Mucosa of rectum (tissue), 2 donors: Measurements from ENCODE around the gene IL6R.

Experiments
- H3K27ac ChIP-seq, 2 donors: one replicate each; pipeline ENCODE4 v1.7.0; 2013; ENCODE audit warnings: inconsistent platforms in 2 of 2, low read depth in 2 of 2, low read length in 2 of 2
- H3K27me3 ChIP-seq, 2 donors: one replicate each; pipeline ENCODE4 v1.7.0; 2013; ENCODE audit warnings: low read length in 2 of 2; ENCODE audit not compliant: control insufficient read depth in 2 of 2, insufficient read depth in 2 of 2
- H3K36me3 ChIP-seq, 2 donors: one replicate each; pipeline ENCODE4 v1.7.0; 2013; ENCODE audit warnings: low read length in 2 of 2; ENCODE audit not compliant: control insufficient read depth in 2 of 2, insufficient read depth in 2 of 2
- H3K4me1 ChIP-seq, 2 donors: one replicate each; pipeline ENCODE4 v1.7.0; 2013; ENCODE audit warnings: low read length in 2 of 2, mild to moderate bottlenecking in 1 of 2; ENCODE audit not compliant: control insufficient read depth in 2 of 2, insufficient read depth in 2 of 2
- H3K4me3 ChIP-seq, 2 donors: one replicate each; pipeline ENCODE4 v1.7.0; 2013; ENCODE audit warnings: low read length in 2 of 2
- H3K9ac ChIP-seq, 2 donors: one replicate each; pipeline ENCODE4 v1.7.0; 2013; ENCODE audit warnings: low read length in 2 of 2, low read depth in 1 of 2, mild to moderate bottlenecking in 1 of 2
- H3K9me3 ChIP-seq, 2 donors: one replicate each; pipeline ENCODE4 v1.7.0; 2013; ENCODE audit warnings: low read length in 2 of 2; ENCODE audit not compliant: control insufficient read depth in 2 of 2
- donor health status: healthy.
- donor health status: Normal muscosa, but diverticular disease.

IL6R gene

GRCh38 chr1:154423304-154423987 is 18.3 kb downstream of the IL6R start:
- no peaks in the 10 kb centered on the region for H3K9me3 ChIP-seq
- peak overlapping the region in 1 of 2 donors; percentile 4 for H3K27ac ChIP-seq
- no peaks in the 10 kb centered on the region for H3K27me3 ChIP-seq
- H3K36me3 ChIP-seq, result peaks cover 0 to 3% of the 10 kb centered on the region in 2 donors
- no peak overlapping the region for H3K9ac ChIP-seq
- no peak overlapping the region for H3K4me3 ChIP-seq
- H3K4me1 ChIP-seq, result peaks cover 51 to 61% of the 10 kb centered on the region in 2 donors

- H3K27me3 ChIP-seq, result no peaks in the 10 kb centered on the region
- H3K9ac ChIP-seq, result no peak overlapping the region
- H3K36me3 ChIP-seq, result peaks cover 0 to 3% of the 10 kb centered on the region in 2 donors
- no peak overlapping the region for H3K4me3 ChIP-seq
- H3K4me1 ChIP-seq, result peaks cover 51 to 58% of the 10 kb centered on the region in 2 donors
- H3K9me3 ChIP-seq, result no peaks in the 10 kb centered on the region
- H3K27ac ChIP-seq, result peak overlapping the region in 1 of 2 donors; percentile 4
Observed at GRCh38 chr1:154423988-154424326, 18.8 kb downstream of the IL6R start.

DNA sequence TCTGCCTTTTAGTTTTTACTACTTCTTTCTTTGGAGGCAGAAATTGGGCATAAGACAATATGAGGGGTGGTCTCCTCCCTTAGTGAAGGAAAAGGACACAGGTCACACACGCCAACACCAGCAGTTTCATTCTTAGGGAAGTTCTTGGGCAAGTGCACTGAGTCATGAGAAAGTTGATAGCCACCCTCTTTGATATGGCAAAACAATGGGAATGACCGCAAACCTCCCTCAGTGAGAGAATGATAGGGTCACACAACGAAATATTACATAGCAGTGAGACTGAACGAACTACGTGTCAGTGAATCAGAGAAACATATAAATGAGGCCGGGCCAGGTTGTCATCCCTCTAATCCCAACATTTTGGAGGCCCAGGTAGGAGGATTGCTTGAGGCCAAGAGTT is 20.0 kb downstream of the IL6R start:
- peaks cover 49% of the 10 kb centered on the region in 2 donors for H3K4me1 ChIP-seq
- H3K9me3 ChIP-seq, result no peaks in the 10 kb centered on the region
- no peaks in the 10 kb centered on the region for H3K27me3 ChIP-seq
- H3K36me3 ChIP-seq, result peaks cover 2 to 3% of the 10 kb centered on the region in 2 donors
- H3K9ac ChIP-seq, result no peak overlapping the region
- no peak overlapping the region for H3K4me3 ChIP-seq
- H3K27ac ChIP-seq, result peak overlapping the region; percentile 3 to 44

- Histone ChIP-seq H3K9me3 (no peaks in the 10 kb centered on the region), H3K4me1 (peaks cover 40 to 49% of the 10 kb centered on the region in 2 donors), H3K36me3 (peaks cover 0 to 11% of the 10 kb centered on the region in 2 donors), H3K27ac (peak overlapping the region; percentile 62 to 78), H3K4me3 (no peak overlapping the region), H3K27me3 (no peaks in the 10 kb centered on the region), H3K9ac (peak overlapping the region in 1 of 2 donors; percentile 32)
Observed at GRCh38 chr1:154427173-154428139, 22.3 kb downstream of the IL6R start.

GRCh38 chr1:154429118-154429517 is 24.0 kb downstream of the IL6R start:
- Histone ChIP-seq H3K4me3 (no peak overlapping the region), H3K4me1 (peaks cover 40 to 44% of the 10 kb centered on the region in 2 donors), H3K27ac (peak overlapping the region; percentile 66 to 78), H3K27me3 (no peaks in the 10 kb centered on the region), H3K9me3 (no peaks in the 10 kb centered on the region), H3K36me3 (peaks cover 3 to 16% of the 10 kb centered on the region in 2 donors), H3K9ac (no peak overlapping the region)

GRCh38 chr1:154429841-154430611 is 24.9 kb downstream of the IL6R start:
- H3K4me1 ChIP-seq, result peaks cover 43 to 48% of the 10 kb centered on the region in 2 donors
- peak overlapping the region; percentile 48 to 66 for H3K27ac ChIP-seq
- no peaks in the 10 kb centered on the region for H3K27me3 ChIP-seq
- peak overlapping the region; percentile 44 to 58 for H3K9ac ChIP-seq
- H3K36me3 ChIP-seq, result peaks cover 3 to 18% of the 10 kb centered on the region in 2 donors
- H3K9me3 ChIP-seq, result no peaks in the 10 kb centered on the region
- H3K4me3 ChIP-seq, result no peak overlapping the region

DNA sequence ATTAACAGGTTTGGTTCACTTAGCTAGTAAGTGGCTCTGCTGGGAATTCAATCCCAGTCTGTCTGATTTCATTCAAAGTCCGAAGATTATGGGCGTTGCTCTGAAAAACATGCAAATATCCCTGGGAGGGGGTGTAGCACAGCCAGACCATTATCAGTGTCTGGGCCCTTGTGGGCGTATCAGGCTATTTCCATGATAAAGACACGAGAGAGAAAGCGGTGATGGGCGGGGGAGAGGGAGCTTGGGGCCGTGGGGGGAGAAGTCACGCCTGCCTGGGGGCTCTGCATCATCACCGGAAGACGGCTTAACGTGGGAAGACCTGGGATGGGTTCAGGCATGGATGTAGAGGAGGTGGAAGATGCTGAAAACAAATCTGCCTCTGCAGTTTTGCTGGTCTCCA is 25.8 kb downstream of the IL6R start:
- H3K9me3 ChIP-seq, result no peaks in the 10 kb centered on the region
- H3K4me3 ChIP-seq, result no peak overlapping the region
- H3K27me3 ChIP-seq, result no peaks in the 10 kb centered on the region
- H3K4me1 ChIP-seq, result peaks cover 46 to 53% of the 10 kb centered on the region in 2 donors
- H3K36me3 ChIP-seq, result peaks cover 7 to 23% of the 10 kb centered on the region in 2 donors
- H3K9ac ChIP-seq, result peak overlapping the region in 1 of 2 donors; percentile 44
- H3K27ac ChIP-seq, result peak overlapping the region in 1 of 2 donors; percentile 66

DNA sequence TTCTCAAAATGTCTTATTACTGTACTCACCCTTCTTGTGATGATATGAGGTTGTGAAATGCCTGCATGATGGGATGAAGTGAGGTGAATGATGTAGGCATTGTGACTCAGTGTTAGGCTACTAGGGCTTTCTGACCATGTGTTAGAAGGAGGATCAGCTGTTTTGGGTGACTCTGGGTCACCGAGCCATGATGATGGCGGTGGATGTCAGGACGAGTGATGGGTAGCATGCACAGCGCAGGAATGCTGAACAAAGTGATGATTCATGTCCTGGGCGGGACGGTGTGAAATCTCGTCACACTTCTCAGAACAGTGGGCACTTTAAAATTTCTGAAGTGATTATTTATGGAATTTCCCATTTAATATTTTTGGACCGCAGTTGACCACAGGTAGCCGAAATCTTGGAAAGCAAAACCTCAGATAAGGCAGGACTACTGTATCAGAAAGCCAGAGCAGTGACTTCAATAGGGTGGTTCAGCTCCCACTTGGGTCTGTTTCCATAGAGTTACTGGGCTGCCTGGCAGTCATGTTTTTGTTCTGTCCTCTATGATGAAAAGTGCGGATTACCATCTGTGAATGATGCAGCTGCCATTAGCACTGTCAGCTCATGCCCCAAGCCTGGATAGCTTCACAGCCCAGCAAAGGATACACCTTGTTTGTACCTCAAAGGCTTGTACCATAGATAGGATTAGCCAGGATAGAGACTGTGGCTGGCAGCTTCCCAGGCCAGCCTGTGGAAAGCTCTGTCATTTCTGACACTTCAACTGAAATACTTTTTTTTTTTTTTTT is 26.6 kb downstream of the IL6R start:
- Histone ChIP-seq H3K36me3 (peaks cover 11 to 25% of the 10 kb centered on the region in 2 donors), H3K27ac (peak overlapping the region in 1 of 2 donors; percentile 32), H3K9ac (no peak overlapping the region), H3K4me1 (peaks cover 46 to 53% of the 10 kb centered on the region in 2 donors), H3K4me3 (no peak overlapping the region), H3K27me3 (no peaks in the 10 kb centered on the region), H3K9me3 (no peaks in the 10 kb centered on the region)

DNA sequence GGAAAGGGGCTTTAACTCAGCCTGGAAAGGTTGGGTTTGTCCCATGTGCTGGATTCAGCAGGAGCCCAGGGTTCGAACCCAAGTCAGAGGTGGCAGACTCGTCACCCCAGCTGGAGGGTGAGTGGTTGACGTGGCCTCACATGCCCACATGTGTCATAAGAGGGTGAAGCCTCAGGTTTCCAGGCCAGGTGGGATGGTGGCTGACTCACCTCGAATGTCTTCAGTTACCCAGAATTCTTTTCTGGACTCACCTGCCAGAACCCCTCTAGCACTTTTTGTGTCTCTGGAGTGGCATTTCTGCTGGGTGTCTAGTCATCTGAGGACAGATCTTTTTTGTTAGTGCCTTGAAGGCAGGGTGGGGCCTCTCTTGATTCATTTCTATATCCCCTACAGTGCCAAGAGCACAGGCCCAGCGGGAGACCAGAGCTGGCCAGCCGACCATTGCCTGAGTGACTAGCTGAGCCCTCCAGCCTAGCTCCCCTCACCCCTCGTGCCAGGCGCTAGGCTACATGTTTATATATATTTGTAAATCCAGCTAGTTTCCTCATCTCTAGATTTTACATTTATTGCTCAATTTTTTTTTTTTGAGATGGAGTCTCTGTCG is 28.1 kb downstream of the IL6R start:
- Histone ChIP-seq H3K9ac (peak overlapping the region in 1 of 2 donors; percentile 11), H3K9me3 (no peaks in the 10 kb centered on the region), H3K27ac (peak overlapping the region; percentile 47 to 52), H3K4me1 (peaks cover 32 to 41% of the 10 kb centered on the region in 2 donors), H3K4me3 (no peak overlapping the region), H3K36me3 (peaks cover 11 to 25% of the 10 kb centered on the region in 2 donors), H3K27me3 (no peaks in the 10 kb centered on the region)
